GM12874 (cell line): ENCODE measurements around the gene AFAP1L1.

Source experiments
- CTCF ChIP-seq: IDR thresholded peaks from 2 replicates; pipeline ENCODE4 v1.5.1; 2011; ENCODE audit warnings: low read depth, mild to moderate bottlenecking, control low read depth, low read length, moderate library complexity; ENCODE audit not compliant: insufficient read depth

The AFAP1L1 gene

GRCh38 chr5:149273237-149273636, 1.6 kb downstream of the AFAP1L1 start:
- TF ChIP-seq CTCF = no peak

GRCh38 chr5:149273950-149274349, 2.3 kb downstream of the AFAP1L1 start:
- no peak for TF ChIP-seq CTCF

- no peak for TF ChIP-seq CTCF
Observed at GRCh38 chr5:149274939-149275338, 3.3 kb downstream of the AFAP1L1 start.

- TF ChIP-seq CTCF = no peak
Observed at GRCh38 chr5:149277801-149278200, 6.1 kb downstream of the AFAP1L1 start.

GRCh38 chr5:149278451-149279210, 7.0 kb downstream of the AFAP1L1 start:
- TF ChIP-seq CTCF = no peak

GRCh38 chr5:149279661-149280060, 8.0 kb downstream of the AFAP1L1 start:
- no peak for TF ChIP-seq CTCF

GRCh38 chr5:149280124-149280523, 8.5 kb downstream of the AFAP1L1 start:
- no peak for TF ChIP-seq CTCF
